HL-60 (cell line): ENCODE data around the gene EIF4E2.

Source experiments
- CTCF ChIP-seq: IDR thresholded peaks from one replicate; pipeline ENCODE4 v1.5.1; 2011; ENCODE audit warnings: low read length, control low read depth, inconsistent platforms; ENCODE audit not compliant: insufficient read depth
- GABPA ChIP-seq: IDR thresholded peaks from 2 replicates; pipeline ENCODE4 v1.6.1; 2012; ENCODE audit warnings: low read depth
- POLR2AphosphoS5 ChIP-seq: IDR thresholded peaks from 2 replicates; pipeline ENCODE4 v1.6.1; 2012; ENCODE audit warnings: low read depth
- REST ChIP-seq: IDR thresholded peaks from 2 replicates; pipeline ENCODE4 v1.6.1; 2012; ENCODE audit warnings: low read depth; ENCODE audit not compliant: insufficient replicate concordance
- SPI1 ChIP-seq: IDR thresholded peaks from 2 replicates; pipeline ENCODE4 v1.6.1; 2012; ENCODE audit warnings: low read depth, mild to moderate bottlenecking, borderline replicate concordance

- TF ChIP-seq CTCF (no peak), POLR2AphosphoS5 (no peak), SPI1 (no peak), REST (no peak), GABPA (no peak)
Measured at GRCh38 chr2:232603283-232603682, 52.8 kb downstream of the EIF4E2 start.
